Gastrocnemius medialis (tissue), 4 donors: Measurements from ENCODE around the gene SLC13A5.

ENCODE experiments used
- POLR2A ChIP-seq, 2 donors: fragments of 450-650 bp; IDR thresholded peaks; one replicate each; pipeline ENCODE4 v1.6.1; 2017; ENCODE audit warnings: antibody characterized with exemption in 2 of 2, mild to moderate bottlenecking in 2 of 2, moderate library complexity in 2 of 2
- TF ChIP-seq, protein P1 (sequence below), 5 experiments: fragments of 450-650 bp in 3 of 5; fragments of 200-600 bp in 2 of 5; sonication (generic) in 2 of 5; IDR thresholded peaks in 4 of 5; conservative IDR thresholded peaks in 1 of 5; 1 replicate in 4 of 5; 2 replicates in 1 of 5; pipeline ENCODE4 v1.5.1; 2016 to 2019; ENCODE audit warnings: antibody characterized with exemption in 5 of 5, mild to moderate bottlenecking in 3 of 5, moderate library complexity in 3 of 5

DNA sequence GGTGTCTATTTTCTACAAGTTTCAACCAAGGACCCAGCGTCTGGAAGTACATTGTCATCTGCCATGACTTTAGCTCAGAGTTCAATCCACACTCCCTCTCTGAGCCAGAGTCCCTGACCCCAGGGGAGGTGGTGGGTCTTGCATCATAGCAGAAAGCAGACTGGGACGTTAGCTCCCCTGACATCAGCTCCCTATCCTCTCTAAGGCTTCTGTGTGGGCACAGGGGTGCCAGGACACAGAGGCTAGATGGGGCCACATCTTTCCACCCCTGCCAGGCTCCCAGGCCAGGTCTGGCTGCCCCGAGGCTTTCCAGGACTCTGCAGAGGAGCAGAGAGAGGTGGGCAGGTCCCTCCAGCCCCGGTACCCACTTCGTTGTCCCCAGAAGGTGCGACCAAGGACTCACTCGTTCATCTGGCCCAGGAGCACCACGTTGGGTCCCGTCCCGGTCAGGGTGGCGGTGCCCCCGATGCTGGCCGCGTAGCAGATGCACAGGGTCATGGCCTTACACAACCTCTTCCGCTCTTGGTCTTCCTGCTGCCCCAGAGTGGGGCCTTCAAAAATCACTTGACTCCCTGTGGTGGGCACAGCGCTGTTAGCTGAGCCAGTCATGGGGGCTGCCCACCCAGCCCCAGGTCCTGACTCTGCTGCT is 10.5 kb downstream of the SLC13A5 start:
- TF ChIP-seq, protein P1, sequence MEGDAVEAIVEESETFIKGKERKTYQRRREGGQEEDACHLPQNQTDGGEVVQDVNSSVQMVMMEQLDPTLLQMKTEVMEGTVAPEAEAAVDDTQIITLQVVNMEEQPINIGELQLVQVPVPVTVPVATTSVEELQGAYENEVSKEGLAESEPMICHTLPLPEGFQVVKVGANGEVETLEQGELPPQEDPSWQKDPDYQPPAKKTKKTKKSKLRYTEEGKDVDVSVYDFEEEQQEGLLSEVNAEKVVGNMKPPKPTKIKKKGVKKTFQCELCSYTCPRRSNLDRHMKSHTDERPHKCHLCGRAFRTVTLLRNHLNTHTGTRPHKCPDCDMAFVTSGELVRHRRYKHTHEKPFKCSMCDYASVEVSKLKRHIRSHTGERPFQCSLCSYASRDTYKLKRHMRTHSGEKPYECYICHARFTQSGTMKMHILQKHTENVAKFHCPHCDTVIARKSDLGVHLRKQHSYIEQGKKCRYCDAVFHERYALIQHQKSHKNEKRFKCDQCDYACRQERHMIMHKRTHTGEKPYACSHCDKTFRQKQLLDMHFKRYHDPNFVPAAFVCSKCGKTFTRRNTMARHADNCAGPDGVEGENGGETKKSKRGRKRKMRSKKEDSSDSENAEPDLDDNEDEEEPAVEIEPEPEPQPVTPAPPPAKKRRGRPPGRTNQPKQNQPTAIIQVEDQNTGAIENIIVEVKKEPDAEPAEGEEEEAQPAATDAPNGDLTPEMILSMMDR (IDR thresholded peaks at IDR 0.05 in 4 of 5, conservative IDR thresholded peaks at IDR 0.05 in 1 of 5), result no peak
- TF ChIP-seq POLR2A (IDR thresholded peaks at IDR 0.05), result no peak
